Left ventricle myocardium inferior (tissue), 1 donor: ENCODE measurements around the gene PIAS4. TPM values are rescaled to one million over a fixed set of nuclear protein-coding genes. Genes with fewer than 3 reads are reported as not detected.
A peak's percentile ranks its signal among the peaks of the same experiment; 100 is the strongest.
"Not testable (repeated sequence)": the region's sequence is repeated elsewhere in the genome, so short reads cannot be mapped to it uniquely, and the experiment has no call there.

Source experiments
- DNase-seq: peaks from one replicate; pipeline ENCODE4 v3.0.0-alpha.2; 2020
- H3K27ac ChIP-seq: fragments of 200-600 bp; replicated peaks from 2 replicates; pipeline ENCODE4 v1.8.0; 2021
- H3K27me3 ChIP-seq: fragments of 200-600 bp; 2 replicates; pipeline ENCODE4 v1.8.0; 2021; ENCODE audit warnings: low read depth
- H3K36me3 ChIP-seq: fragments of 200-600 bp; 2 replicates; pipeline ENCODE4 v1.8.0; 2021
- H3K4me1 ChIP-seq: fragments of 200-600 bp; 2 replicates; pipeline ENCODE4 v1.8.0; 2021
- H3K4me3 ChIP-seq: fragments of 200-600 bp; 2 replicates; pipeline ENCODE4 v1.8.0; 2021; ENCODE audit warnings: mild to moderate bottlenecking, moderate library complexity
- H3K9me3 ChIP-seq: fragments of 200-600 bp; replicated peaks from 2 replicates; pipeline ENCODE4 v1.8.0; 2021
- intact Hi-C: fragments of 100-400 bp; cut with micrococcal nuclease; formaldehyde crosslinking; loops from one replicate; pipeline ENCODE4 v1.11.0; 2022
- total RNA-seq: library from RNA; stranded (reverse); fragmentation: NEBNext Ultra II Directional; extraction: Animal tissue kit (Norgen Biotek cat#: 25700); gene quantifications from one replicate; pipeline ENCODE4 v1.2.1, GENCODE V29; 2021
- TF ChIP-seq, protein P1 (sequence below): fragments of 200-600 bp; IDR thresholded peaks from 2 replicates; pipeline ENCODE4 v1.8.0; 2021; ENCODE audit warnings: antibody characterized with exemption, mild to moderate bottlenecking, borderline replicate concordance
- donor health status: DM: no; HTN: yes; CAD: no; lungs with severe emphysema.

Gene PIAS4
- total RNA-seq, 1 donor from 2014 or later, result 15.4 TPM

DNA sequence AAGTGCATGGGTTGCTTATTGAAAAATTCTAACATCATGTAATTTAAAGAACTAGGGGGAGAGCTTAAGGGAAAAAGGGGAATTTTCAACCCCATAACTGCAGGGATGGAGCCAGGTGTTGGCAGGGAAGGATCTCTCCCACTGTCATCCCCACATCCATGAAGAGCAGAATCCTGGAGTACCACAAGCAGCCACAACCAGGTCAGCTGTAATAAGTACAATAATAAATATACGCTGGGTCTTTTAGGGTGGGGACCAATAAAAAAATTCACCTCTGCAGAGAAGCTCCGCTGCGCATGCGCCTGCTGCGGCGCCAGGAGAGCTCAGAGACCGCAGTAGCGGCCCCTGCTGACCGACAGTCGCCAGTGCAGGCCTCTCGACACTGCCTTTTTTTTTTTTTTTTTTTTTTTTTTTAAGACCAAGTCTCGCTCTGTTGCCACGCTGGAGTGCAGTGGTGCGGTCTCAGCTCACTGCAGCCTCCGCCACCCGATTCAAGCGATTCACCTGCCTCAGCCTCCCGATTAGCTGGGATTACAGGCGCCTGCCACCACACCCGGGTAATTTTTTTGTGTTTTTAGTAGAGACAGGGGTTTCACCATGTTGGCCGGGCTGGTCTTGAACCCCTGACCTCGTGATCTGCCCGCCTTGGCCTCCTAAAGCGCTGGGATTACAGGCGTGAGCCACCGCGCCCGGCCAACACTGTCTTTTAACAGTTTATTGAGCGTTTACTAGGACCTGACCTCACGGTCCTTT lies 19.7 kb upstream of the PIAS4 start:
- Histone ChIP-seq H3K27me3 (no peaks in the 10 kb centered on the region), H3K9me3 (no peaks in the 10 kb centered on the region), H3K4me1 (peaks cover 52% of the 10 kb centered on the region), H3K36me3 (peaks cover 17% of the 10 kb centered on the region), H3K4me3 (peak overlapping the region; percentile 88), H3K27ac (peak overlapping the region; percentile 93)
- DNase-seq, result peak; percentile 90
- intact Hi-C loops, result loop anchor here (10.0 kb wide), 1 partner anchor 147 kb away; no protein-coding TSS in a partner anchor
- TF ChIP-seq, protein P1, sequence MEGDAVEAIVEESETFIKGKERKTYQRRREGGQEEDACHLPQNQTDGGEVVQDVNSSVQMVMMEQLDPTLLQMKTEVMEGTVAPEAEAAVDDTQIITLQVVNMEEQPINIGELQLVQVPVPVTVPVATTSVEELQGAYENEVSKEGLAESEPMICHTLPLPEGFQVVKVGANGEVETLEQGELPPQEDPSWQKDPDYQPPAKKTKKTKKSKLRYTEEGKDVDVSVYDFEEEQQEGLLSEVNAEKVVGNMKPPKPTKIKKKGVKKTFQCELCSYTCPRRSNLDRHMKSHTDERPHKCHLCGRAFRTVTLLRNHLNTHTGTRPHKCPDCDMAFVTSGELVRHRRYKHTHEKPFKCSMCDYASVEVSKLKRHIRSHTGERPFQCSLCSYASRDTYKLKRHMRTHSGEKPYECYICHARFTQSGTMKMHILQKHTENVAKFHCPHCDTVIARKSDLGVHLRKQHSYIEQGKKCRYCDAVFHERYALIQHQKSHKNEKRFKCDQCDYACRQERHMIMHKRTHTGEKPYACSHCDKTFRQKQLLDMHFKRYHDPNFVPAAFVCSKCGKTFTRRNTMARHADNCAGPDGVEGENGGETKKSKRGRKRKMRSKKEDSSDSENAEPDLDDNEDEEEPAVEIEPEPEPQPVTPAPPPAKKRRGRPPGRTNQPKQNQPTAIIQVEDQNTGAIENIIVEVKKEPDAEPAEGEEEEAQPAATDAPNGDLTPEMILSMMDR, result peak; percentile 90

DNA sequence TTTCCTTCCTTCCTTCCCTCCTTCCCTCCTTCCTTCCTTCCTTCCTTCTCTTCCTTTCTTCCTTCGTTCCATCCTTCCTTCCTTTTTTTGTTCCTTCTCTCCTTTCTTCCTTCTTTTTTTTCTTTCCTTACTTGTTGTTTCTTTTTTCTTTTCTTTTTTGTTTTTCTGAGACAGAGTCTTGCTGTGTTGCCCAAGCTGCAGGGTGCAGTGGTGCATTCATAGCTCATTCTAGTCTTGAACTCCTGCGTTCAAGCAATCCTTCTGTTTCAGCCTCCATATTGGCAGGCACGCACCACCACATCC lies 16.8 kb upstream of the PIAS4 start:
- intact Hi-C loops, result no loop called here
- no peaks in the 10 kb centered on the region for H3K9me3 ChIP-seq
- no peaks in the 10 kb centered on the region for H3K36me3 ChIP-seq
- no peak overlapping the region for H3K27ac ChIP-seq
- H3K27me3 ChIP-seq, result no peaks in the 10 kb centered on the region
- DNase-seq, result no peak
- H3K4me3 ChIP-seq, result no peak overlapping the region
- TF ChIP-seq, protein P1, result no peak
- H3K4me1 ChIP-seq, result peaks cover 24% of the 10 kb centered on the region

DNA sequence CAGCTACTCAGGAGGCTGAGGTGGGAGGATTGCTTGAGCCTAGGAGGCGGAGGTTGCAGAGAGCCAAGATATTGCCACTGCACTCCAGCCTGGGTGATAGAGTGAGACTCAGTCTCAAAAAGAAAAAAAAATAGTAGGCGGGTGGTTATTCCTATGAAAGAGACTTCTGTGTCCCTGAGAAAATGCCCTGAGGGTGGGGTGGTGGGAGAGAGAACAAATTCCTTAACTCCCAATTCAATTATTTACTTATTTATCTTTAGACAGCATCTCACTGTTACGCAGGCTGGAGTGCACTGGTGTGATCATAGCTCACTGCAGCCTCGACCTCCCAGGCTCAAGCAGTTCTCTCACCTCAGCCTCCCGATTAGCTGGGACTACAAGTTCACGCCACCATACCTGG lies 11.9 kb upstream of the PIAS4 start:
- TF ChIP-seq, protein P1, result no peak
- DNase-seq, result no peak
- H3K4me3 ChIP-seq, result no peak overlapping the region
- H3K4me1 ChIP-seq, result no peaks in the 10 kb centered on the region
- H3K36me3 ChIP-seq, result no peaks in the 10 kb centered on the region
- intact Hi-C loops, result no loop called here
- no peaks in the 10 kb centered on the region for H3K27me3 ChIP-seq
- no peaks in the 10 kb centered on the region for H3K9me3 ChIP-seq
- H3K27ac ChIP-seq, result no peak overlapping the region

DNA sequence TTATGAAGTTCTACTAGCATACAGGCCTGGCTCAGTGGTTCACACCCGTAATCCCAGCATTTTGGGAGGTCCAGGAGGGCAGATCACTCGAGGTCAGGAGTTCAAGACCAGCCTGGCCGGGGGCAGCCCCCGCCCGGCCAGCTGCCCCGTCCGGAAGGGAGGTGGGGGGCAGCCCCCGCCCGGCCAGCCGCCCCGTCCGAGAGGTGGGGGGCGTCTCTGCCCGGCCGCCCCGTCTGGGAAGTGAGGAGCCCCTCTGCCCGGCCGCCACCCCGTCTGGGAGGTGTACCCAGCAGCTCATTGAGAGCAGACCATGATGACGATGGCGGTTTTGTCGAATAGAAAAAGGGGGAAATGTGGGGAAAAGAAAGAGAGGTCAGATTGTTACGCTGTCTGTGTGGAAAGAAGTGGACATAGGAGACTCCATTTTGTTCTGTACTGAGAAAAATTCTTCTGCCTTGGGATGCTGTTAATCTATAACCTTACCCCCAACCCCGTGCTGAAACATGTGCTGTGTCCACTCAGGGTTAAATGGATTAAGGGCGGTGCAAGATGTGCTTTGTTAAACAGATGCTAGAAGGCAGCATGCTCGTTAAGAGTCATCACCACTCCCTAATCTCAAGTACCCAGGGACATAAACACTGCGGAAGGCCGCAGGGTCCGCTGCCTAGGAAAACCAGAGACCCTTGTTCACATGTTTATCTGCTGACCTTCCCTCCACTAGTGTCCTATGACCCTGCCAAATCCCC lies 8.7 kb upstream of the PIAS4 start:
- DNase-seq, intact Hi-C loops, H3K27ac ChIP-seq, H3K27me3 ChIP-seq, H3K9me3 ChIP-seq, H3K36me3 ChIP-seq, H3K4me3 ChIP-seq, H3K4me1 ChIP-seq: not testable (repeated sequence)

DNA sequence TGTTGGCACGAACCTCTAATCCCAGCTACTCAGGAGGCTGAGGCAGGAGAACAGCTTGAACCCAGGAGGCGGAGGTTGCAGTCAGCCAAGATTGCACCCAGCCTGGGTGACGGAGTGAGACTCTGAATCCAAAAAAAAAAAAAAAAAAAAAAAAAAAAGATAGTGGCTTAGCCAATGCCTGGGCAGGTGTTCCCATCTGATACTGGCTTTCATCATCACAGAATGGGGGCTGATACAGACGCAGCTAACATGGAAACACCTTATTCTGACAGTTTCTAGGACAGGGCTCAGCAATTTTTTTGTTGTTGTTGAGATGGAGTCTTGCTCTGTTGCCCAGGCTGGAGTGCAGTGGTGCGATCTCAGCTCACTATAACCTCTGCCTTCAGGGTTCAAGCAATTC lies 6.7 kb upstream of the PIAS4 start:
- intact Hi-C loops, DNase-seq, H3K36me3 ChIP-seq, H3K9me3 ChIP-seq, H3K4me1 ChIP-seq, H3K27me3 ChIP-seq, H3K4me3 ChIP-seq, H3K27ac ChIP-seq: not testable (repeated sequence)

DNA sequence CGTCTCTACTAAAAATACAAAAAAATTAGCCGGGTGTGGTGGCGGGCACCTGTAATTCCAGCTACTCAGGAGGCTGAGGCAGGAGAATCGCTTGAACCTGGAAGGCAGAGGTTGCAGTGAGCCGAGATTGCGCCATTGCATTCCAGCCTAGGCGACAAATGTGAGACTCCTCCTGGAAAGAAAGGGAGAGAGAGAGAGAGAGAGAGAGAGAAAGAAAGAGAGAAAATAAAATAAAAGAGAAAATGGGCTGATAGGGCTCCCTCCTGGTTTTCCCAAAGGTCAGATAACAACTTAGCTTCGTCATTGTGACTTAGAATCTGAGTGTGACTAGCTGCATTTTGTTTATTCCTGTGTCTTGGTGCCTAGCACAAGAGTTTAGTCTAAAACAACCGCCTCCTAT lies 2.1 kb upstream of the PIAS4 start:
- H3K36me3 ChIP-seq, DNase-seq, H3K4me3 ChIP-seq, intact Hi-C loops, H3K9me3 ChIP-seq, H3K27ac ChIP-seq, H3K27me3 ChIP-seq: not testable (repeated sequence)
- peaks cover 38% of the 10 kb centered on the region for H3K4me1 ChIP-seq

DNA sequence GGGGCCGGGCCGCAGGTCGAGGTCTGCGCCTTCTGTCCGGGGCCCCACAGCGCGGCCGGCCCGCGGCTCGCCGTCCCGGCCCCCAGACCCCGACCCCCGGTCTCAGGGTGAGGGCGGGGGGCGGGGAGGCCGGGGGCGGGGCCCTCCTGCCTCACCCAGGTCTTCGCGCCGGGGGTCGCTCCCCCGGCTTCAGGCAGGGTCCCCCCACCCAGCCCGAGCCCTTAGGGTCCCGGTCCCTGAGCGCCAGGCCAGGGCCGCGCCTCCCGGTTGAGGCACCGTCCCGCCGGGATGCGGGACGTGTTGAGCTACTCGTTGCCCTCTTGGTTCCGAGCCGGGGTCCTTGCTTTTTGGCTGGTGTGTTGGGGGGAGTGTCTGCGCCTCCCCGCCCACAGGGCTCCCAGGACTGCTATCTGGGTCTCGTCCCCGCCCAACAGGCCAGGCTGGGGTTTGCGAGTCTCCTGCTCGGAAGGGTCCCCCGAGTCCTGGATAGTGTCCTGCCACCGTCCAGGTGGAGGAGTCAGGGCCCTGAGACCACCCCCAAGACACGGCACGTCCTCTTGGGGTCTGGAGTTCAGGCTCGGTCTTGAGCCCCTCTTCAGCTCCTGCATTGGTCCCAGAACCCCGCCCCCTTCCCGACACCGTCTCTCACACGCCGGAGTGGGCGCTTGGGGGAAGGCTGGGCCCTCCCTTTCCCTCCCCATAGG lies 452 bp downstream of the PIAS4 start:
- Histone ChIP-seq H3K27ac (peak overlapping the region; percentile 94), H3K27me3 (no peaks in the 10 kb centered on the region), H3K9me3 (no peaks in the 10 kb centered on the region), H3K4me1 (peaks cover 59% of the 10 kb centered on the region), H3K36me3 (peaks cover 4% of the 10 kb centered on the region), H3K4me3 (peak overlapping the region; percentile 98)
- DNase-seq, result no peak
- TF ChIP-seq, protein P1, result no peak
- intact Hi-C loops, result no loop called here
